Glomerular visceral epithelial cell (primary cell): ENCODE data around the gene CACNA2D4.
"Not testable (repeated sequence)": the region's sequence is repeated elsewhere in the genome, so short reads cannot be mapped to it uniquely, and the experiment has no call there.

Experiments used
- DNase-seq: peaks from one replicate; pipeline ENCODE4 v3.0.0-alpha.2; 2016; ENCODE audit errors: extremely low spot score

CACNA2D4 gene

GRCh38 chr12:1832801-1833595 is 85.5 kb downstream of the CACNA2D4 start:
- no peak for DNase-seq

GRCh38 chr12:1830981-1831963 is 87.2 kb downstream of the CACNA2D4 start:
- DNase-seq, result peak; percentile 47

- DNase-seq, result no peak
These were observed 88.0 kb downstream of the CACNA2D4 start for GRCh38 chr12:1830401-1830845.

- DNase-seq, result no peak
These were observed 89.0 kb downstream of the CACNA2D4 start for GRCh38 chr12:1829306-1829900.

- DNase-seq, result peak; percentile 33
These were observed 89.6 kb downstream of the CACNA2D4 start for GRCh38 chr12:1828856-1829255.

- no peak for DNase-seq
These were observed 90.3 kb downstream of the CACNA2D4 start for GRCh38 chr12:1827826-1828805.

- DNase-seq, result no peak
These were observed 91.4 kb downstream of the CACNA2D4 start for GRCh38 chr12:1826867-1827705.

- DNase-seq, result no peak
These were observed 92.1 kb downstream of the CACNA2D4 start for GRCh38 chr12:1826401-1826800.

GRCh38 chr12:1825382-1826102 is 92.9 kb downstream of the CACNA2D4 start:
- no peak for DNase-seq

GRCh38 chr12:1823237-1823636 is 95.2 kb downstream of the CACNA2D4 start:
- no peak for DNase-seq

GRCh38 chr12:1822699-1823098 is 95.8 kb downstream of the CACNA2D4 start:
- DNase-seq, result no peak

GRCh38 chr12:1821805-1822204 is 96.6 kb downstream of the CACNA2D4 start:
- DNase-seq, result no peak

- DNase-seq, result no peak
These were observed 97.6 kb downstream of the CACNA2D4 start for GRCh38 chr12:1820896-1821291.

- no peak for DNase-seq
These were observed 98.1 kb downstream of the CACNA2D4 start, which contains the start of gene LRTM2 for GRCh38 chr12:1820191-1820895. Gene LRTM2 (plus strand): TSS chr12:1820565. CDS start chr12:1828149, 7,584 bp downstream.

GRCh38 chr12:1819571-1819970 is 98.9 kb downstream of the CACNA2D4 start:
- no peak for DNase-seq

GRCh38 chr12:1819050-1819449 is 99.4 kb downstream of the CACNA2D4 start:
- DNase-seq, result no peak

- not testable (repeated sequence) for DNase-seq
These were observed 100.5 kb downstream of the CACNA2D4 start for GRCh38 chr12:1817928-1818327.

GRCh38 chr12:1816730-1817348 is 101.6 kb downstream of the CACNA2D4 start:
- no peak for DNase-seq
